Brain microvascular endothelial cell (primary cell): ENCODE results near the gene GLIPR2.

Experiments
- DNase-seq: peaks from one replicate; pipeline ENCODE4 v3.0.0-alpha.2; 2020
- H3K27ac ChIP-seq: fragments of 250-450 bp; sonication (Bioruptor Pico); 2 replicates; pipeline ENCODE4 v1.5.1; 2020; ENCODE audit warnings: mild to moderate bottlenecking, moderate library complexity
- H3K27me3 ChIP-seq: fragments of 250-450 bp; sonication (Bioruptor Pico); replicated peaks from 2 replicates; pipeline ENCODE4 v1.5.1; 2020; ENCODE audit warnings: mild to moderate bottlenecking
- H3K36me3 ChIP-seq: fragments of 250-450 bp; sonication (Bioruptor Pico); replicated peaks from 2 replicates; pipeline ENCODE4 v1.5.1; 2020; ENCODE audit warnings: mild to moderate bottlenecking
- H3K4me3 ChIP-seq: 2 replicates; pipeline ENCODE4 v1.5.1; 2011; ENCODE audit warnings: low read depth, mild to moderate bottlenecking, control low read depth, low read length, moderate library complexity
- CTCF ChIP-seq: IDR thresholded peaks from 2 replicates; pipeline ENCODE4 v1.5.1; 2011; ENCODE audit warnings: low read depth, mild to moderate bottlenecking, moderate library complexity, low read length, control low read depth, inconsistent platforms; ENCODE audit errors: missing control alignments
- in situ Hi-C: cut with HindIII; loops from 2 replicates; pipeline ENCODE4 v1.10.0; 2017; ENCODE audit warnings: low sequenced_read_pairs, low pct_ligation_motif_present

The GLIPR2 gene

GRCh38 chr9:36092509-36093215, 43.9 kb upstream of the GLIPR2 start:
- no peak overlapping the region for H3K4me3 ChIP-seq

GRCh38 chr9:36093384-36093783, 43.1 kb upstream of the GLIPR2 start:
- no peak for DNase-seq
- Histone ChIP-seq H3K27me3 (no peaks in the 10 kb centered on the region), H3K27ac (no peak overlapping the region), H3K4me3 (no peak overlapping the region), H3K36me3 (no peaks in the 10 kb centered on the region)
- TF ChIP-seq CTCF, result no peak
- in situ Hi-C loops, result no loop called here

More at GRCh38 chr9:36092509-36093215, 43.9 kb upstream of the GLIPR2 start:
- H3K27ac ChIP-seq, result peak overlapping the region; percentile 82
- H3K36me3 ChIP-seq, result no peaks in the 10 kb centered on the region
- in situ Hi-C loops, result no loop called here
- DNase-seq, result peak; percentile 11
- no peaks in the 10 kb centered on the region for H3K27me3 ChIP-seq
- no peak for TF ChIP-seq CTCF

GRCh38 chr9:36099718-36100117, 36.8 kb upstream of the GLIPR2 start:
- H3K27ac ChIP-seq, result no peak overlapping the region
- H3K36me3 ChIP-seq, result no peaks in the 10 kb centered on the region
- no peak for TF ChIP-seq CTCF
- in situ Hi-C loops, result no loop called here
- DNase-seq, result no peak
- H3K27me3 ChIP-seq, result no peaks in the 10 kb centered on the region
- H3K4me3 ChIP-seq, result no peak overlapping the region

GRCh38 chr9:36100532-36100931, 36.0 kb upstream of the GLIPR2 start:
- peak; percentile 42 for TF ChIP-seq CTCF
- in situ Hi-C loops, result no loop called here
- Histone ChIP-seq H3K27me3 (no peaks in the 10 kb centered on the region), H3K4me3 (no peak overlapping the region), H3K27ac (no peak overlapping the region), H3K36me3 (no peaks in the 10 kb centered on the region)
- DNase-seq, result no peak

GRCh38 chr9:36101916-36102741, 34.4 kb upstream of the GLIPR2 start:
- Histone ChIP-seq H3K27ac (peak overlapping the region; percentile 86), H3K4me3 (no peak overlapping the region), H3K27me3 (no peaks in the 10 kb centered on the region), H3K36me3 (no peaks in the 10 kb centered on the region)
- TF ChIP-seq CTCF, result no peak
- peak; percentile 99 for DNase-seq
- in situ Hi-C loops, result no loop called here
